NCI-H187 treated with DMSO at 0.1 percent for 48 hours (cell line): ENCODE measurements around the gene MCUR1.
"Not testable (repeated sequence)": the region's sequence is repeated elsewhere in the genome, so short reads cannot be mapped to it uniquely, and the experiment has no call there.

Experiments used
- DNase-seq: peaks from one replicate; lab custom pipeline; 2025; lab: John Stamatoyannopoulos, UW

Gene MCUR1

DNA sequence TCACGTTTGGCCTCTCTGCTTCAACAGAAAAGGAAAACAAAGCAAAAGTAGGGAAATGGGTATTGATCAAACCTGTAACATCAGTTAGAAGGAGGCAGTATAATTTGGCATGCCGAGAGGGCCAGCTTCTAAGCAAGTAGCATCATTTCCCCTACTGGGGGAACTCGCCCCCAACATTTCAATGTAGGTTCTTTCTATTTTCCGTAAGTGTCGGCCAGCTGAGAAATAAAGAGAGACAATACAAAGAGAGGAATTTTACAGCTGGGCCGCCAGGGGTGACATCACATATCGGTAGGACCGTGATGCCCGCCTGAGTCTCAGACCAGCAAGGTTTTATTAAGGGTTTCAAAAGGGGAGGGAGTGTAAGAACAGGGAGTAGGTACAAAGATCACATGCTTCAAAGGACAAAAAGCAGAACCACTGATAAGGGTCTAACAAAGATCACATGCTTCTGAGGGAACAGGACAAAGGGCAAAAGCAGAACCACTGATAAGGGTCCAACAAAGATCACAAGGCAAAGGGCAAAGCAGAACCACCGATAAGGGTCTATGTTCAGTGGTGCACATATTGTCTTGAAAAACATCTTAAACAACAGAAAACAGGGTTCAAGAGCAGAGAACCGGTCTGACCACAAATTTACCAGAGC lies 14.4 kb upstream of the MCUR1 start:
- DNase-seq: not testable (repeated sequence)

DNA sequence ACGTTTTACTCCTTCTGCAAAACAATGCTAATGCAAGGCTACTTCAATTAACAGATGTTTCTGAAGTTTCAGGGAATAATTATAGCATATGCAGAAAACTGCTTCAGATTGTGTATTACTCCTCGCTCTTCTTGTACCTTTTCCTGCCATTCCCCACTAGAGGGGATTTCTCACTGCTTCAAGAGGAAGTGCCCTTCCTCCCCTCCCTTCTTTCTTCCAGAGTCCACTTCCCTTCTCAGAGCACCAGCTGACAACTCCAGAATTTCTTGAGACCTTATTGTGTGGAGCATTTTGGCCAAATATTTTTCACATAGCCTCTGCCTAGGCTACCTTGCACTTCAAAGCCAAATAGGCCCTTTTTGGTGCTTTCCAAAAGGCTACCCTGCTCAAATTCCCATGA lies 12.7 kb upstream of the MCUR1 start:
- DNase-seq: no peak

DNA sequence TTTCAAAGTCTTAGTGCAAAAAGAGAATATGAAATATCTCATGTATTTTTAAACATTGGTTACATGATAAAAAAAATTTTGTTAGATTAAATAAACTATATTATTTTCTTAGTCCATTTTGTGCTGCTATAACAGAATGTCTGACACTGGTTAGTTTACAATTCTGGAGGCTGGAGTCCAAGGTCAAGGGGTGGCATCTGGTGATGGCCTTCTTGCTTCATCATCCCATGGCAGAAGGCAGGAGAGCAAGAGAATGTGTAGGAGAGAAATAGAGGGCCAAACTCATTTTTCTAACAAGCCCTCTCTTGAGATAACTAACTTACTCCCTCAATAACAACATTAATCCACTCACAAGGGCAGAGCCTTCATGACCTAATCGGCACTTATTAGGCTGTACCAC lies 11.5 kb upstream of the MCUR1 start:
- DNase-seq: no peak

DNA sequence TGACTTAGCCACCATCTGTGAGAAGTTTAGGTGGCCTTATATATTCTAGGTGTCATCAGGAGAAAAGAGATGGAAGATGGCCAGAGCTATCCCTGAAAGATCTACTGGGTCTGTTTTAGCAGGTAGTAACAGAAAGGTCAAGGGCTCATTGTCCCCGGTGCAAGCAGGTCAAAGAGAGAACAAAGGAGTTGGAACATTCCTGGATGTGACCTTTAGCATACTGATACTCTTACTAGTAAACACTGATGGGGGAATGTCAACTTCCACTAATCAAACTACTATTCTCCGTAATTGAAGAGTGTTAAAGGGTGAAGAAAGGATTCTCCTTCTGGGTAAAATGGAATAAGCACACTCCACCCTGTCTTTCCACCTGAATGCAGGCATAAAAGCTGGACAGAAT lies 4.0 kb upstream of the MCUR1 start:
- DNase-seq: no peak

DNA sequence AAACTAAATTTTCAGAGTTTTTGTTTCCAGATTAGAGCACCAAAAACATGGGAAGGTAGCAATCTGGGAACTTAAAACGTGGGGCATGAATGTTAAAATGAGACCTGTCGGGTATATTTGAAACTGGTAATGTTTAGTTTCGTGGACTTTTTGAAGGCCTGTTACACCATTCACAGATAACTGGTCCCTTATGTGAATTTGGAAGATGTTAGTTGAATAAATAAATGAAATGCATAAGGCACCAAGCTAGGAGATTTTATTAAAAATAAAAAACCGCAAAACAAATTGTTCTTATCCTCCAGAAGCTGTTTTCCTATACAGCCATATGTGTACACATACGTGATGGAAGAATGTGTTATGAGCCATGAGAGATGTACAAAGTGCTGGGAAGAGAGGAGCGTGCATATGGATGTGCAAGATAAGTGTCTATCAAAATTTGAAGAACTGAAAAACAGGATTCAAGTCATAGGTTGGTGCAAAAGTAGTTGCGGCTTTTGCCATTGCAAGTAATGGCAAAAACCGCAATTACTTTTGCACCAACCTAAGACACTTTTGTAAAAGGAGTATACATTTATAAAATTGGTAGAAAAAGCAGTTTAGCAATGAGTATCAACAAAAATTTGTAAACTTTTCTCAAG lies 700 bp upstream of the MCUR1 start:
- DNase-seq: no peak

DNA sequence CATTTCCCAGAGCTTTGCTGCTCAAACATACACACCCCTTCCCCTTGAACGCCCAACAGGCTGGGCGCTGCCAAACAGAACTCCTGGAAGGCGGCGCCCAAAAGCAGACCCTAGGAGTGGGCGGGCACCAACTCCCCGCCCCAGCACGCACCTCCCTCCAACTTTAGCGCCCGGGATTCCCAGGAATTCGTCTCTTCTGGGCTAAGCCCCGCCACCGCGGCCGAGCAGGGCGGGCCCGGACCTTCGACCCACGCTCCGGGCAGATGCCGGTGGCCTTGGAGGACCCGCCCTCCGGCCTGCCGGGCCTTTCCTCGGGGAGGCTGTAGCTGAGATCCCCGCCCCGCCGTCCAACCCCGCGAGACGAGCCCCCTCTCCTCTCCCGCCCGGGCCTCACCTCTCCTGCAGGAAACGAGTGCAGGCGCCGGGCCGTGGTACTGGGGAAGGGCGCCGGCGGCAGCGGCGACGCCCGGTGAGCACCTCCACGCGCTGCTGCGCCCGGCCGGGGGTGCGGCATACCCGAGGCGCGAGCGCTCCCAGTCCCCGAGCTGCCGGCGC lies 659 bp downstream of the MCUR1 start:
- no peak for DNase-seq

DNA sequence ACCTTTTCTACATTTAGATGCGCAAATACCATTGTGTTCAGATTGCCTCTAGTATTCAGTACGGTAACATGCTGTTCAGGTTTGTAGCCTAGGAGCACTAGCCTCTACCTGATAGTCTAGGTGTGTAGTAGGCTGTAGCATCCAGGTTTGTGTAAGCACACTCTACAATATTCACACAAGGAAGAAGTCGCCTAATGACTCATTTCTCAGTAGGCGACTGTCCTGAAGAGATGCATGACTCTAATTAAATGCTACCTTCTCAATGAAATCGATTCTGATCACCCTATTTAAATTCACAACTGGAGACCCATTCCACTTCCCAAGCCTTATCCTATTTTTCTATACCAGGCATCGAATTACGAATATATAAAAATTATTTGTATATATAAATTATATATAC lies 1.3 kb downstream of the MCUR1 start:
- DNase-seq: no peak

DNA sequence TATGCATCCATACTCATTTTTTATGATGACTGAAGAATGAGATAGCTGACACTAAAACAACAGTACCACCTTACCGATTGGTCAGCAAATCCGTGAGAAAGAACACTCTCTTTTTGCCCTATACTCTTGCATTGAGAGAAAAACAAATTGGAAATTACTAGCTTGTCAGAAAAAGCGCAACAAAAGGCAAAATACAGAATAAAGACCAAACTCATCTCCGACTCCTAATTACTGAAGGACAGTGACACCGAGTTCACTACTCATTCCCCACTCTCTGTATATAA lies 2.1 kb downstream of the MCUR1 start:
- DNase-seq: no peak

DNA sequence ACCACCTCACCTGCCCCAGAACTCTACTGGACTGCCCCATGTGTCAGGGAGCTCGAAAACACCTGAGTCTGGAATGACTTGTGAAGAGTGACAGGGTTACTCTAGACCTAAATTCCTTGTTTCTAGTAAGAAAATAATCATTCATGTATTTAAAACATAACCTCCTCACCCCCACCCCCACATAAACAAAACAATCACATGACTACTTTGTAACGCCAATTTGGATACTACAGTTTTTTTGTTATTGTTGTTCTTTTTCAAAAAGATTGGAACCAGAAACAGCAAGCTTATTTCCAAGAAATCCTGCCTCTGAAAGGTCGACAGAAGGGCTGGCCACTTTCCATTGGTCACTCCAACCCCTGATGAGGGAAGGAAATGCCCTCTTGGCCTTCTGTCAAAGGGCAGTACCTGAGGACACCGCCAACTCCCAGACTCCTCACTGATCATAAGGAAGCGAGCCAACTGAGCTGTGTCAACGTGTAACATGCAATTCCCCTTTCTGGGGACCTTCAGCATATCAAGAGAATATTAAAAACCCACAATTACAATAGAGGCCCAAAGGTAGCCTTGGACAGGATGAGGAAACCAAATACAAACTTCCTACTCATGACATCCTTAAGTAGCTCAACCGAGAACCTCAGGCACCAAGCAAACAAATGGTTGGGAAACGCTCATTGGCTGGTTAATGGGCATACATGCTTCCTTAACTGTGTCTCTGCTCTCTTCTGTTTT lies 2.6 kb downstream of the MCUR1 start:
- DNase-seq: no peak

DNA sequence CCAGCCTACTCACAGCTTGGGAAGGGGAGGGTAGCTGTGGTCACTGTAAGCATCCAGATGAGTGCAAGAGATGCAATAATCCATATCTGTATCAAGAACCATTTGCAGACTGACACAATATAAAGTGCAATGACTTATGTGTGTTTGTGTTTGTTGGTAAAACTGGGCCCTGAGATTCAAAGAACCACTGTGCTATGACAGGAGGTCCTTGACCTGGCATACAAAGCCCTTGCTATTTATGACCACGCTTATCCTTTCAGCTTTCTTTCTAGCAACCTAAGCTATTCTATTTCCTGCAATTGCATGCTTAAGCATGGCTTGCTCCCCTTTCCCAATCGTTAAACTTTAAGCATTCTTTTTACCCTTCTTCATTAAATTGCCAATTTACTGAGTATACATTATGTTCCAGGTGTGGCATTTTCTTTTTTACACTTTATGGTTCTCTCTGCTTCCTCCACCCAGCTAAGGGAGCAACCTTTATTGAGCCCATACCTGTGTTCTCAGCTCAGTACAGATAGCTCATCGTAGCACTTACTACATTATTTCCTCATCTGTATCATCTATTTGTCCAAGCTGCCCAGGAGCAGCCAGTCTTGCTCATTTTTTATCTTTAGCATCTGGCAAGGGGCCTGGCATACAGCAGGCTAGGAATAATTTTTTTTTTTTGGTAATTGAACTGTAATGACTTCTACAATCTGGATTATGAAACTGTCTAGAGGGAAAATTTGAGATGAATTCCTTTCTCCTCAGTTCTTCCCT lies 3.5 kb downstream of the MCUR1 start:
- DNase-seq: no peak

DNA sequence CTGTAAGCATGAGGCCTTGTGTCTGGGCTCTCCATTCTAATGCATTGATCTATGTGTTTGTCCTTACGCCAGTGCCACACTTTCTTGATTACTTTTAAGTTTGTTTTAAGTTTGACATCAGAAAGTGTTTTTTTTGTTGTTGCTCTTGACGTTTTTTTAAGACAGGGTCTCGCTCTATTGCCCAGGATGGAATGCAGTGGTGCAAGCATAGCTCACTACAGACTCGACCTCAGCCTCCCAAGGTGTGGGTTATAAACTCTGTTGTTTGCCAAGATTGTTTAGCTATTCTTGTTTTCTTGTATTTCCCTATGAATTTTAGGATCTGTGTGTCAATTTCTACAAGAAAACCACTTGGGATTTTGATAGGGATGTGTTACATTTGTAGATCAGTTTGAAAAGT lies 5.6 kb downstream of the MCUR1 start:
- DNase-seq: no peak

DNA sequence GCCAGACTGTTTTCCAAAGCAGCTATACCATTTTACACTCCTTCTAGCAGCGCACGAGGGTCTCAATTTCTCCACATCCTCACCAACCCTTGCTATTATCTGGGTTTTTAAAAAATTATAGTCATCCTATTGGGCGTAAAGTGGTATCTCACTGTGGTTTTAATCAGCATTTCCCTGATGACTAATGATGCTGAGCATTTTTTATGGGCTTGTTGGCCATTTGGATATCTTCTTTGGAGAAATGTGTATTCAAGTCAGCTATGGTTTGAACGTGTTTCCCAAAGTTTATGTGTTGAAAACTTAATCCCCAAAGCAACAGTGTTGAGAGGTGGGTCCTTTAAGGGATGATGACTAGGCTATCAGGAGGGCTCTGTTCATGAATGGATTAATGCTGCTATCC lies 6.7 kb downstream of the MCUR1 start:
- DNase-seq: no peak

DNA sequence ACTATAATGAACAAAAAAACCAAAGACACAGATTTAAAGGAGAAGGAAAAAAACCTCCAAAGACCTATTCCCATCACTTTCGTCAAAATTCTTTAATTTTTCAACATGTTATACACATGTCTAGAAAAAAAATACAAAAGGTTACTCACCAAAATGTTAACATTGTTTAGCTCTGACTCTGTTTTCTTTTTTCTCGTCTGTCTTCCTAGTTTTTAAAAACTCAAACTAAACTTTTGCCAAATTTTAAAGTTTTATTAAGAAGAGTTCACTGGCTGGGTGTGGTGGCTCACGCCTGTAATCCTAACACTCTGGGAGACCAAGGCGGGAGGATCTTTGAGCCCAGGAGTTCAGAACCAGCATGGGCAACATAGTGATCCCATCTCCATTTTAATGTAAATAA lies 10.8 kb downstream of the MCUR1 start:
- no peak for DNase-seq

DNA sequence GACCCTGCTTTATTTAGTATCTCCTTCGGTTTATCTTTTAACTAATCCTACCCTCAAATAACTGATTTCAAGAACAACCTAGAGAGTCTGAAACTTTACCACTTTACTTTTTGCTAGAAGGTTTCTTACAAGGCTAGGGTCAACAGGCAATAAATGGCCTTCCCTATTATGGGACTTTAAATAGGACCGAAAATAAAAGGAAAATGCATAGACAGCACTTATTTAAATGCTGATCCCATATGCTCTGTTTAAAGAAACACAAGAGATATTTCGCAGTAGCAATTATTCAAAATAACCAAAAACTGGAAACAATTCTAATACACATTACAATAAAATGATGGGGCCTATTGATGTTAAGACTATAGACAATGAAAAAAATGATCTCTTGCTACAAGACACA lies 13.7 kb downstream of the MCUR1 start:
- no peak for DNase-seq

DNA sequence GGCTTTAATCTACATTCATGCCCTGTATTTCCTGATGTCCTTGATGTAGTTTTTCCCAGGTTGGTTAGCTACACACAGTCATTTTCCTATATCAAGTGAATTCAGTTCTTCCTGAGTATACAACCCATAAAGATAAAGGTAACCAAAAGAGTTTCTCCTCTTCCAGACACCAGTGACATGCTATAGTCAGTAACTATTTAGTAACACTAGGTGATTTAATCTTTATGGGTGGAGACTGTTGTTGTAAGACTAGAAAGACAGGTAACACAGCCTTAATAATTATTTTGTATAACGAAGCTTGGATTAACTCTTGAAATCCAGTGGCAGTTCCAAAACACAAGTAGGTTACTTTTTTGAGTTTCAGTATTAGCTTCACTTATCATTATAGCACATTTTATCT lies 17.6 kb downstream of the MCUR1 start:
- DNase-seq: no peak

DNA sequence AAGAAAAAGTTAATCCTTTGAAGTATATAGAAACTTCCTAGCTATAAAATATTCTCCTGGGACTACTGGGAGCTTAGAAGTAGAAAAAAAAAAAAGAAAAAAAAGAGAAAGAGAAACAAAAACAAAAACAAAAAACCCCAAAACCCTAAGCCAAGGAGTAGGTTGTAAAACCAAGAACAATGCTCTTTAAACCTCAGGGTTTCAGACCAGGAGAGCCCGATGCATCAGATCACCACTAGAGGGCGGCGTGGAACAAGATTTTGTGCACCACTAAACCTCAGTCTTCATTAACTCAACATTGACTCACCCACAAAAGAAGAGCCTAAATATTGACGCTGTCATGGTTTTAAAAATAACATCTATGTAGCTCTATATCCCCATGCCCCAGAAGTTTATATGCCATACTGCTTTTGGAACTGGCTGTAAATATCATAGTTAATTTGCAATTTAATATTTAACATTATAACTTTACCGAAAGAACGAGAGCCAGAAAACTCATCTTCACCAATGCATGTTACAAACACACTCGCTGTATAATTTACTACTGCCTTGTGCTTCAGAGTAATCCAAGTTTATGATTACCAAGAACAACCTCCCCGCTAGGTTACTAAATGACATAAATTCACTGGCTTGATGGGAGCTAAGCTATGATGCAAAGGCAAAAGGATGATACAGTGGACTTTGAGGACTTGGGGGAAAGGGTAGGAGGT lies 19.2 kb downstream of the MCUR1 start:
- DNase-seq: peak; percentile 41

DNA sequence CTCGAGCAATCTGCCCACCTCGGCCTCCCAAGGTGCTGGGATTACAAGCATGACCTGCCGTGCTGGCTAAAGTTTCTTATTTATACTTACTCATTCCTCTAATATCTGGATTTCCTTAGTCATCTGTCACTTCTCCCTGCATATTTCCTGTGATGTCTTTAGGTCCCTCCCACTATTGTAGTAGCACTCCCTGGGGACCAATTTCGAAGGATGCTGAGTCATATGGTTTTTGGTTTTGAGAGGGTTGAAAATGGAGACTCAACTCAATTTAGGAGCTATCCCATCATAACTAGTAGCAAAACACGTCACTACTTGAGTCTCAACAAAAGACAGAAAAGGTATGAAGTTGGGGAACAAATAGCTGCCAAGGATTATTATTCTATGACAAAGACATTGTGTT lies 20.2 kb downstream of the MCUR1 start:
- DNase-seq: no peak

DNA sequence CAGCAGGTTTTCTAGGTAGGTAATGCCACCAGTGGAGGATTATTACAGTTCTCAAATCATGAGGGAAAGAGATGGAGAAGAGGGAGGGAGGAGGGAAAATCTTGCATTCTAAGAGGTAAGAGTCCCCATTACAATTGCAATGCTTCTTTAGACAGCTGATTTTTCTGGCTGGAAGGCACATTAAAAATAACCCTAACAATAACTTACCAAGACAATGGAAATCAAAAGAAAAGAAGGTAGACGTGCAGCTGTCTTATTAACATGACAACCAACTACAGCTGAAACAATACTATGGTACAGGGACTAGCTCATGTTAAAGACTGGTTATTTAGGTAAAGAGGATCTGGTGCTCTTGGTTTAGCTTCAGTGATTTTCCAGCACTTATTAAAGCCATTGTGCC lies 24.6 kb downstream of the MCUR1 start:
- DNase-seq: no peak

DNA sequence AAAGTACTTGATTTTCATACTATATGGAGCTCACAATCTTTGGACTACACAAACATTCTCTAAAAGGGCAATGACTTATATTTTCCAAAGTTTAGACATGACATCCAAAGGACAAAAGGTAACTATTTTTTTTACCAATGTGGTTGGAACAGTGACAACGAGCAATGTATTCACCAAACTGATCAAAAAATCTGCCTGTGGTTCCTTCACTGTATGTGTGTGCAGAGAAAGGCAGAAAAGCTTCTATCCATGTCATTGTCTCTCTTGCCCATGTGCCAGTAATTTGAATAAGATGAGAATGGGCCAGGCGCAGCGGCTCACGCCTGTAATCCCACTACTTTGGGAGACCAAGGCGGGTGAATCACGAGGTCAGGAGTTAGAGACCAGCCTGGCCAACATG lies 25.5 kb downstream of the MCUR1 start:
- DNase-seq: no peak

DNA sequence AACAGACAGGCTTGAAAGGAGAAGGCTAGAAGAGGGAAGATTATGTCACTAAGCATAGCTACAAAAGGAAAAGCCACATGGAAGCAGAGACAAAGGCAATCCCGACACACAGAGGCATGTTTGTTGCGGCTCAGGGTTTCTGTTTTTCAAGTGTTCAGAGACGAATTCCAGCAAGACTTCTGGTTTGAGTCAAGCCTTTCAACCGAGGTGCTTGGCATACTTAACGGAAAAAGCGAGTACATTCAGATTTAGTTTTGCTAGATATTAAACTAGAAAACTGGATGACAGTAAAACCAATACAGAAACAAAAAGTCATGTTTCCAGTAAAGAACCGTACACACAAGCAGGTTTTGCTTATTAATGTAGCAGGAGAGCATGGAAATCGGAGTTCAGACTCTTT lies 27.2 kb downstream of the MCUR1 start:
- DNase-seq: no peak

DNA sequence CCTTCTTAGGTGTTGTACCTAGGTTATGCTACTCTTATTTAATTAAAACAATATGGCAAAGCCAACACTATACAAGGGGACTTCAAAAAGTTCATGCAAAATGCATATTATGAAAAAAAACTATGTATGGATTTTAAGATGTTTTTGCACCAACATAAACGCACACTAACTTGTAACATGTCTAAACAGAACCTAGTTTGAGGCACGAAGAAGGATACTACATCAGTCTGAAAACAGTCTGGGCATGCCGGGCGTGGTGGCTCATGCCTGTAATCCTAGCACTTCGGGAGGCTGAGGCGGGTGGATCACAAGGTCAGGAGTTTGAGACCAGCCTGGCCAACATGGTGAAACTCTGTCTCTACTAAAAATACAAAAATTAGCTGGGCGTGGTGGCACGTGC lies 34.2 kb downstream of the MCUR1 start:
- not testable (repeated sequence) for DNase-seq

DNA sequence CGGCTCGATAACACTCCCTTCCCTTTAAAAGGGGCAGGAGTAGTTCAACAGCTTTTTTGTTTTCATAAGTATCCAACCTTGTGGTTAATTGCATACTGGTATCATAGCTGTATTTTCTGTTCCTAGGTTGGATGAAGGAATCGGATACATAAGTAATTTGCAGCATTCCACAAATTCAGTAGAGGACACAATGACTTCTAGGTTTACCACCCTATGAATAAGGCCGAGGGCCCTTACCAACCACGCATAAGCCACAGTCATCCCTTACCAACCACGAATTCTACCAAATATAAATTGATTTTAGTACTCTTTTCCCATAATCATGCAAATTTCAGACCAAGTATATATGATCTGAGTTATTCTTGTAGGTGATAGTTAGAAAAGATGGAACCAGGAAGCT lies 36.3 kb downstream of the MCUR1 start:
- no peak for DNase-seq
